IMR-90 (cell line): ENCODE data around the gene C1orf159. TPM values are rescaled to one million over a fixed set of nuclear protein-coding genes. Genes with fewer than 3 reads are reported as not detected.

ENCODE experiments used
- ATAC-seq: fragments of 200-7000 bp; cut with Tn5 transposase; 2 replicates; pipeline ENCODE4 v1.9.1; 2020; ENCODE audit warnings: low read depth, mild to moderate bottlenecking, moderate library complexity
- BruUV-seq: library from RNA; stranded (reverse); fragments of 400-500 nt; replicated peaks from 2 replicates; lab custom pipeline; 2021; lab: Mats Ljungman, UMichigan
- CTCF ChIA-PET: fragments of 300-600 bp; formaldehyde crosslinking; extraction: SDS; loops from one replicate; lab custom pipeline; 2021; ENCODE audit warnings: antibody characterized with exemption; lab: Yijun Ruan, JAX
- POLR2A ChIA-PET: fragments of 300-600 bp; sonication (Branson Sonifier 250); formaldehyde crosslinking; loops from one replicate; lab custom pipeline; 2022; ENCODE audit warnings: antibody characterized with exemption; ENCODE audit not compliant: unreplicated experiment; lab: Charles Lee
- DNase-seq: peaks from one replicate; pipeline ENCODE4 v3.0.0; 2013
- H2AFZ ChIP-seq: replicated peaks from 2 replicates; pipeline ENCODE3; 2013; ENCODE audit warnings: low read length, mild to moderate bottlenecking; ENCODE audit not compliant: poor library complexity
- H2AK5ac ChIP-seq: 2 replicates; pipeline ENCODE4 v1.6.1; 2013; ENCODE audit warnings: low read depth, low read length, inconsistent platforms
- H2AK9ac ChIP-seq: replicated peaks from 2 replicates; pipeline ENCODE3; 2013; ENCODE audit warnings: mild to moderate bottlenecking, low read depth, low read length, moderate library complexity; ENCODE audit not compliant: poor library complexity
- H2BK120ac ChIP-seq: 2 replicates; pipeline ENCODE4 v1.6.1; 2013; ENCODE audit warnings: low read depth, low read length, inconsistent platforms
- H2BK15ac ChIP-seq: 3 replicates; pipeline ENCODE4 v1.6.1; 2013; ENCODE audit warnings: low read depth, low read length, inconsistent platforms
- H2BK20ac ChIP-seq: 2 replicates; pipeline ENCODE4 v1.6.1; 2013; ENCODE audit warnings: low read depth, mild to moderate bottlenecking, inconsistent platforms, low read length, moderate library complexity
- H2BK5ac ChIP-seq: 2 replicates; pipeline ENCODE4 v1.6.1; 2013; ENCODE audit warnings: mild to moderate bottlenecking, low read depth, low read length, inconsistent platforms; ENCODE audit not compliant: poor library complexity, severe bottlenecking
- H3K14ac ChIP-seq: replicated peaks from 2 replicates; pipeline ENCODE4 v1.6.1; 2013; ENCODE audit warnings: low read depth, low read length, inconsistent platforms
- H3K18ac ChIP-seq: 2 replicates; pipeline ENCODE4 v1.6.1; 2013; ENCODE audit warnings: low read depth, low read length, control low read depth
- H3K23ac ChIP-seq: 2 replicates; pipeline ENCODE4 v1.6.1; 2013; ENCODE audit warnings: low read depth, low read length, inconsistent platforms
- H3K27ac ChIP-seq: 2 replicates; pipeline ENCODE4 v1.5.1; 2013; ENCODE audit warnings: mild to moderate bottlenecking, control low read depth, low read length; ENCODE audit not compliant: insufficient read depth
- H3K27me3 ChIP-seq: 2 replicates; pipeline ENCODE4 v1.6.1; 2013; ENCODE audit warnings: low read length; ENCODE audit not compliant: control insufficient read depth, insufficient read depth
- H3K36me3 ChIP-seq: 2 replicates; pipeline ENCODE4 v1.6.1; 2013; ENCODE audit warnings: low read length, mixed read lengths; ENCODE audit not compliant: control insufficient read depth, insufficient read depth
- H3K4ac ChIP-seq: 2 replicates; pipeline ENCODE4 v1.6.1; 2013; ENCODE audit warnings: low read depth, low read length, inconsistent platforms
- H3K4me1 ChIP-seq: 2 replicates; pipeline ENCODE4 v1.6.1; 2013; ENCODE audit warnings: low read length, mixed read lengths; ENCODE audit not compliant: control insufficient read depth, insufficient read depth
- H3K4me2 ChIP-seq: 2 replicates; pipeline ENCODE4 v1.6.1; 2013; ENCODE audit warnings: low read depth, mild to moderate bottlenecking, control low read depth, low read length, moderate library complexity
- H3K4me3 ChIP-seq: 2 replicates; pipeline ENCODE4 v1.5.1; 2013; ENCODE audit warnings: low read depth, mild to moderate bottlenecking, control low read depth, low read length, moderate library complexity; ENCODE audit not compliant: insufficient read depth
- H3K56ac ChIP-seq: 2 replicates; pipeline ENCODE4 v1.6.1; 2013; ENCODE audit warnings: low read length, inconsistent platforms; ENCODE audit not compliant: insufficient read depth; ENCODE audit errors: extremely low read depth
- H3K79me1 ChIP-seq, 2 experiments: 2 replicates each; pipeline ENCODE4 v1.6.1; 2013; ENCODE audit warnings: low read length in 2 of 2, inconsistent platforms in 1 of 2, low read depth in 1 of 2
- H3K9ac ChIP-seq: 2 replicates; pipeline ENCODE4 v1.6.1; 2013; ENCODE audit warnings: low read depth, low read length, control low read depth
- H3K9me1 ChIP-seq: 2 replicates; pipeline ENCODE4 v1.6.1; 2013; ENCODE audit warnings: low read length, inconsistent platforms; ENCODE audit not compliant: insufficient read depth
- H3K9me3 ChIP-seq: 2 replicates; pipeline ENCODE4 v1.6.1; 2013; ENCODE audit warnings: low read length; ENCODE audit not compliant: control insufficient read depth, insufficient read depth
- H4K20me1 ChIP-seq: 2 replicates; pipeline ENCODE4 v1.6.1; 2013; ENCODE audit warnings: low read length, inconsistent platforms; ENCODE audit not compliant: insufficient read depth
- H4K5ac ChIP-seq: 2 replicates; pipeline ENCODE4 v1.6.1; 2013; ENCODE audit warnings: mild to moderate bottlenecking, low read depth, low read length, control low read depth
- H4K8ac ChIP-seq, 2 experiments: 2 replicates each; pipeline ENCODE4 v1.6.1; 2013; ENCODE audit warnings: low read depth in 2 of 2, low read length in 2 of 2, control low read depth in 1 of 2, inconsistent platforms in 1 of 2
- H4K91ac ChIP-seq: 2 replicates; pipeline ENCODE4 v1.6.1; 2013; ENCODE audit warnings: low read depth, low read length, inconsistent platforms; ENCODE audit not compliant: insufficient read depth
- CEBPB ChIP-seq: IDR thresholded peaks from 2 replicates; pipeline ENCODE4 v1.6.1; 2012; ENCODE audit warnings: low read depth, low read length, improper control_type of control experiment
- CHD1 ChIP-seq: IDR thresholded peaks from 2 replicates; pipeline ENCODE4 v1.6.1; 2012; ENCODE audit warnings: low read depth, low read length, improper control_type of control experiment
- MAZ ChIP-seq: IDR thresholded peaks from 2 replicates; pipeline ENCODE4 v1.6.1; 2012; ENCODE audit warnings: low read depth, mild to moderate bottlenecking, low read length, improper control_type of control experiment, moderate library complexity, borderline replicate concordance
- NFE2L2 ChIP-seq: fragments of 150-350 bp; IDR thresholded peaks from 2 replicates; pipeline ENCODE4 v1.6.1; 2016; ENCODE audit warnings: low read depth, mild to moderate bottlenecking, low read length
- POLR2A ChIP-seq: IDR thresholded peaks from 2 replicates; pipeline ENCODE4 v1.6.1; 2012; ENCODE audit warnings: mild to moderate bottlenecking, low read depth, low read length
- RAD21 ChIP-seq: IDR thresholded peaks from 2 replicates; pipeline ENCODE4 v1.6.1; 2012; ENCODE audit warnings: low read length, improper control_type of control experiment
- RCOR1 ChIP-seq: IDR thresholded peaks from 2 replicates; pipeline ENCODE4 v1.6.1; 2012; ENCODE audit warnings: mild to moderate bottlenecking, low read length, improper control_type of control experiment; ENCODE audit not compliant: insufficient replicate concordance
- RFX5 ChIP-seq: IDR thresholded peaks from 2 replicates; pipeline ENCODE4 v1.8.0; 2012; ENCODE audit warnings: low read depth, mild to moderate bottlenecking, low read length, moderate library complexity
- WGBS, 2 experiments: methylation state at CpG; one replicate each; pipeline versions ENCODE4 v1.1.5 to v1.1.7; 2013; ENCODE audit warnings: missing lambda C conversion rate in 2 of 2; ENCODE audit not compliant: insufficient read length in 1 of 2; ENCODE audit errors: extremely low coverage in 2 of 2; 5-methylcytosine and 5-hydroxymethylcytosine counted together
- dilution Hi-C: fragments of 300-500 bp; cut with HindIII; formaldehyde crosslinking; loops from one replicate; pipeline ENCODE4 v1.14.3; 2018; ENCODE audit warnings: low sequenced_read_pairs; ENCODE audit not compliant: unreplicated experiment
- in situ Hi-C: fragments of 300-500 bp; cut with MboI; formaldehyde crosslinking; loops from 3 replicates; pipeline ENCODE4 v1.14.3; 2019; ENCODE audit warnings: low sequenced_read_pairs, inconsistent platforms, mixed read lengths
- intact Hi-C: fragments of 100-400 bp; cut with micrococcal nuclease; formaldehyde crosslinking; loops from 2 replicates; pipeline ENCODE4 v1.10.0; 2022
- polyA plus RNA-seq, 3 experiments: library from polyadenylated mRNA; depleted of rRNA; stranded (reverse); fragments of >200 nt; gene quantifications; 2 replicates each; pipeline ENCODE4 v1.2.3, GENCODE V29; 2012; ENCODE audit warnings: low replicate concordance in 1 of 3
- total RNA-seq: library from RNA; depleted of rRNA; stranded (reverse); fragments of >200 nt; gene quantifications from 2 replicates; pipeline ENCODE4 v1.2.3, GENCODE V29; 2012
- TF ChIP-seq, protein P1 (sequence below): fragments of 150-350 bp; IDR thresholded peaks from 2 replicates; pipeline ENCODE4 v1.6.1; 2017; ENCODE audit warnings: mild to moderate bottlenecking, antibody characterized with exemption, low read length, low read depth

The C1orf159 gene
- total and polyA plus RNA-seq, 2 of the 4 experiments (the other 2 are of a cell fraction), result 2.9 to 12.6 TPM

GRCh38 chr1:1060281-1061000 is 55.4 kb downstream of the C1orf159 start:
- no peak overlapping the region for H2BK20ac ChIP-seq
- no peak overlapping the region for H3K27ac ChIP-seq
- no peak overlapping the region for H3K14ac ChIP-seq
- BruUV-seq, result no TSS peak
- H3K56ac ChIP-seq, result no peak overlapping the region
- H3K9me3 ChIP-seq, result no peaks in the 10 kb centered on the region
- DNase-seq (no peak), ATAC-seq (no peak)
- no peak overlapping the region for H2BK15ac ChIP-seq
- no peak overlapping the region for H3K23ac ChIP-seq
- intact Hi-C loops, result no loop called here
- peak overlapping the region; percentile 95; the same call in 1 of the 2 replicates for H3K4me2 ChIP-seq
- H4K8ac ChIP-seq, result no peak overlapping the region
- H3K9ac ChIP-seq, result no peak overlapping the region
- no peak overlapping the region for H4K5ac ChIP-seq
- in situ Hi-C loops, result no loop called here
- H2BK120ac ChIP-seq, result no peak overlapping the region
- CTCF ChIA-PET, result no interaction called here
- dilution Hi-C loops, result no loop called here
- no peak overlapping the region for H3K4ac ChIP-seq
- no peak overlapping the region for H3K4me3 ChIP-seq
- 42% methylated on average over 22 of the region's 38 CpGs; no CpG with 5 or more reads in 1 of the 2 experiments for WGBS, 2 experiments
- 0 out of 2 replicates have a peak, but pooled peaks cover 4% of the 10 kb centered on the region for H3K9me1 ChIP-seq
- peaks cover 6% of the 10 kb centered on the region; the same call in 1 of the 2 replicates for H4K20me1 ChIP-seq
- H4K91ac ChIP-seq, result no peak overlapping the region
- H2BK5ac ChIP-seq, result no peak overlapping the region
- H3K79me1 ChIP-seq, result 0 out of 4 replicates have a peak, but pooled peaks cover 0 to 4% of the 10 kb centered on the region in 2 experiments
- H3K4me1 ChIP-seq, result peaks cover 13% of the 10 kb centered on the region
- TF ChIP-seq CHD1 (no peak), RFX5 (no peak), RCOR1 (no peak), RAD21 (no peak), MAZ (no peak), CEBPB (no peak), POLR2A (no peak), NFE2L2 (no peak)
- TF ChIP-seq, protein P1, sequence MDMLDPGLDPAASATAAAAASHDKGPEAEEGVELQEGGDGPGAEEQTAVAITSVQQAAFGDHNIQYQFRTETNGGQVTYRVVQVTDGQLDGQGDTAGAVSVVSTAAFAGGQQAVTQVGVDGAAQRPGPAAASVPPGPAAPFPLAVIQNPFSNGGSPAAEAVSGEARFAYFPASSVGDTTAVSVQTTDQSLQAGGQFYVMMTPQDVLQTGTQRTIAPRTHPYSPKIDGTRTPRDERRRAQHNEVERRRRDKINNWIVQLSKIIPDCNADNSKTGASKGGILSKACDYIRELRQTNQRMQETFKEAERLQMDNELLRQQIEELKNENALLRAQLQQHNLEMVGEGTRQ, result no peak
- H3K18ac ChIP-seq, result no peak overlapping the region
- H2AFZ ChIP-seq, result no peak overlapping the region
- peak overlapping the region; percentile 8; the same call in 1 of the 2 replicates for H2AK5ac ChIP-seq
- H3K36me3 ChIP-seq, result peaks cover 4% of the 10 kb centered on the region; the same call in 1 of the 2 replicates
- POLR2A ChIA-PET, result interaction anchor here (0.6 kb wide), 1 partner anchor 12 kb away, joined by 3 read pairs; no protein-coding TSS in a partner anchor
- H2AK9ac ChIP-seq, result peak overlapping the region; percentile 78
- peaks cover 4% of the 10 kb centered on the region; the same call in 1 of the 2 replicates for H3K27me3 ChIP-seq
